Nephron progenitor cell (in vitro differentiated cells): Measurements from ENCODE around the gene BTBD16.

Source experiments
- DNase-seq: peaks from one replicate; pipeline ENCODE4 v3.0.0; 2021
- H3K27ac Mint-ChIP-seq: 2 replicates; pipeline ENCODE4 v1.8.0; 2021; ENCODE audit warnings: mild to moderate bottlenecking, moderate library complexity, mixed read lengths
- H3K27me3 Mint-ChIP-seq: 2 replicates; pipeline ENCODE4 v1.8.0; 2021; ENCODE audit warnings: mild to moderate bottlenecking, low read depth, mixed read lengths; ENCODE audit not compliant: poor library complexity
- H3K36me3 Mint-ChIP-seq: 2 replicates; pipeline ENCODE4 v1.8.0; 2021; ENCODE audit warnings: low read depth, mixed read lengths
- H3K4me1 Mint-ChIP-seq: 2 replicates; pipeline ENCODE4 v1.8.0; 2021; ENCODE audit warnings: mixed read lengths
- H3K4me3 Mint-ChIP-seq: 2 replicates; pipeline ENCODE4 v1.8.0; 2021; ENCODE audit warnings: mild to moderate bottlenecking, moderate library complexity, mixed read lengths
- H3K9me3 Mint-ChIP-seq: 2 replicates; pipeline ENCODE4 v1.8.0; 2021; ENCODE audit warnings: mild to moderate bottlenecking, moderate library complexity, mixed read lengths
- CTCF ChIP-seq: fragments of 200-600 bp; sonication (generic); IDR thresholded peaks from 2 replicates; pipeline ENCODE4 v1.5.0; 2021; ENCODE audit warnings: antibody characterized with exemption

BTBD16 gene

DNA sequence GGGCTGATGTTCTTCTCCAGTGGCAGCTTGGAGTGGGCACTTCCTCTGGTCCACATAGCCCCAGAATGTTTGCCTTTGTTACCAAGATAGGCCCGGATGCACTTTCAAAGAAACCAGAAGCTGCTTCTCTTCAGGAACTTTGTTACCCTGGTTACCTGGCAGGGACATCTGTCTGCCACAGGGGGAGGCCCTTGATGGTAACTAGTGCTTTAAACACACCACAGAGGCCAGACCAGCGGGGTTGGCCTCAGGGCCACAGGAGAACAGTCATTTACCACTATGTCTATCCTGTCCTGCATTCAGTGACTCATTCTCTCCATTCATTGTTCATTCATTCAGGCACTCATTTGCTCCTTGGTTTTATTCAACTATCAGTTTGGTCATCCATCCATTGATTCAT, 91.5 kb downstream of the BTBD16 start:
- DNase-seq = no peak
- H3K27ac Mint-ChIP-seq = no peak overlapping the region
- H3K9me3 Mint-ChIP-seq = peaks cover 26% of the 10 kb centered on the region
- H3K27me3 Mint-ChIP-seq = peaks cover 32% of the 10 kb centered on the region
- no peak for TF ChIP-seq CTCF
- no peak overlapping the region for H3K4me3 Mint-ChIP-seq
- peaks cover 10% of the 10 kb centered on the region for H3K36me3 Mint-ChIP-seq
- H3K4me1 Mint-ChIP-seq = no peaks in the 10 kb centered on the region

- H3K36me3 Mint-ChIP-seq = peaks cover 6% of the 10 kb centered on the region
- no peak overlapping the region for H3K27ac Mint-ChIP-seq
- H3K4me1 Mint-ChIP-seq = no peaks in the 10 kb centered on the region
- peaks cover 33% of the 10 kb centered on the region for H3K27me3 Mint-ChIP-seq
- H3K4me3 Mint-ChIP-seq = no peak overlapping the region
- H3K9me3 Mint-ChIP-seq = peaks cover 25% of the 10 kb centered on the region
- DNase-seq = no peak
- TF ChIP-seq CTCF = no peak
Measured at GRCh38 chr10:122363311-122363710, 92.2 kb downstream of the BTBD16 start.

DNA sequence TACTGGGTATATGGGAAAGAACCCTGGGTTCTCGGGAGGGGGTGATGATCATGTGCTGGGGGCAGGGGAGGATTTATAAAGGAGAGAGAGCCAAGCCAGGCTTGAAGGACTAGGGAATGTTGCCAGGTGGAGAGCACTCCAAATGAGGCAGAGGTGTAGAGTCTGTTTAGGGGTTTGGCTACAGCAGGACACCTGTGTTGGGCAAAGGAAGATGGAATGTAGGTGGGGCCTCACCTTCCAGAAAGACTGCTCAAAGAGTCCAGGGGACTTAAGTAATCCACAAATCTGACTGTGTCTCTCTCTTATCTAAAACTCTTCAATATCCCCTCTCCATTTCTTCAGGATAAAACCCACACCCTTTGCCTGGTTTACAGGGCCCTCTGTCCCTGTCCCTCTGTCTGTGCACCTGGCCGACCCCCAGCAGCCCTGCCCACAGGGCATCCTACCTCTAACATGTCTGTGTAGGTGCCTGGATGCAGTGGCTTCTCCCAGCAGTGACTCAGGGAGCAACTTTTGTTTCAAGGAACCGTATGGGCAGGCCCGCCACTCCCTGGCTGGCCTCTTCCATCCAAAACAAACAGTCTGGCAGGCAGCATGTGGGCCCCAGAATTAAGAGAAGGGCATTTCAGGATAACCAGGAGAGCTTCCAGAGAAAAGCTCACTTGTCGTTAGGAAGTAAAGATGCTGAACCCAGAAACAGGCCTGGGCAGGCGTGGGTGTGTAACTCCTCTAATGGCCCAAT, 92.8 kb downstream of the BTBD16 start:
- Mint-ChIP-seq H3K36me3 (peaks cover under 1% of the 10 kb centered on the region), H3K27ac (no peak overlapping the region)

GRCh38 chr10:122368502-122369254, 97.6 kb downstream of the BTBD16 start:
- H3K27me3 Mint-ChIP-seq = peaks cover 44% of the 10 kb centered on the region
- no peaks in the 10 kb centered on the region for H3K36me3 Mint-ChIP-seq
- no peak overlapping the region for H3K27ac Mint-ChIP-seq
- no peak for TF ChIP-seq CTCF
- no peak for DNase-seq
- no peak overlapping the region for H3K4me3 Mint-ChIP-seq
- H3K9me3 Mint-ChIP-seq = peaks cover 17% of the 10 kb centered on the region
- H3K4me1 Mint-ChIP-seq = peaks cover 10% of the 10 kb centered on the region

More for the DNA sequence above, 92.8 kb downstream of the BTBD16 start:
- Mint-ChIP-seq H3K27me3 (peaks cover 30% of the 10 kb centered on the region), H3K9me3 (peaks cover 19% of the 10 kb centered on the region), H3K4me3 (no peak overlapping the region), H3K4me1 (no peaks in the 10 kb centered on the region)
- DNase-seq = no peak
- TF ChIP-seq CTCF = no peak

DNA sequence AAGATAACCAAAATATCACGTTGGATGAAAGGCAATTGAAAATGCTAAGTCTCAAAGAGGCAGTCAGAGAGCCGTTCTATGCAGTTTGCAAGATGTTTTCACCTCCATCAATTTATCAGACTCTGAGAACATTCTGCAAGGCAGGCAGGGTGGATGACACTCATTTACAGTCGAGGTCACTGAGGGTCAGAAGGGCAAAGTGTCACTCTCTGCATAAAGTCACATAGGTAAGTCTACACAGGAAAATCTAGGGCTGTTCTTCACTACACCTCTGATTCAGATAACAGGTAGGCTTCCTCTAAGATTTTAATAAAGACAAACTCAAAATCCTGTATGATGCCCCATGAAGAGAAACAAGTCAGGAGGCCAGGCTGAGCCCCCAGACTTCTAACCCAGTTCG, 102.0 kb downstream of the BTBD16 start:
- Mint-ChIP-seq H3K4me1 (peaks cover 31% of the 10 kb centered on the region), H3K9me3 (peaks cover under 1% of the 10 kb centered on the region), H3K27me3 (peaks cover 50% of the 10 kb centered on the region), H3K36me3 (no peaks in the 10 kb centered on the region), H3K27ac (no peak overlapping the region), H3K4me3 (peak overlapping the region; percentile 90)
- peak; percentile 20 for DNase-seq
- no peak for TF ChIP-seq CTCF
